ENCODE results near the gene GATAD1. TPM values are rescaled to one million over a fixed set of nuclear protein-coding genes. Genes with fewer than 3 reads are reported as not detected.
"Not testable (repeated sequence)": the region's sequence is repeated elsewhere in the genome, so short reads cannot be mapped to it uniquely, and the experiment has no call there.

Gene GATAD1
- total RNA-seq, 1 donor from 2014 or later: 24.8 TPM

- no peak for DNase-seq (ENCODE audit: extremely low read depth, low read depth, low spot score)
Observed at GRCh38 chr7:92436612-92437445, 10.5 kb upstream of the GATAD1 start.

DNA sequence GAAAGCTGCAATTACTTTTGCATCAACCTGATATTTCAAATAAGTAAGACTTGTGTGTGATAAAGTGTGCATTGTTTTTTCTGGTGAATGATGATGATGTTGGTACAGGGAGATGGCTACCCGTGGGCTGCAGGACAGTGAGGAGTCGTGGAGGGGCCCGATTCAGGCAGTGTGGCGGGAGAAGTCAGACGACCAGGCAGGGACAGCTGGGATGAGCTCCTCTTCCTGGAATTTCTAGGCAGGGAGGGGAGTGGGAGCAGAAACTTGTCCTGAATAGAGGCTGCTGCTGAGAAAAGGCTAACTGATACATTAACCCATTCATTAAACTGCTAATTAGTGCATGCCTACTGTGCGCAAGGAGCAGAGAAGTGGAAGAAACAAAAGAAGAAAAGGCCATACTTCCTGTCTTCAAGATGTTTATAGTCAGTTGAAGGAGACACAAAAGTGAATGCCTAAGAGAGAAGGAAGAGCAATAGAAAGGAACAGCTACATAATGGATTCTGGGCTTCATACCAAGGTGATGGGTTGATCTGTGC is 9.3 kb upstream of the GATAD1 start:
- no peak for DNase-seq (ENCODE audit: extremely low read depth, low read depth, low spot score)

GRCh38 chr7:92442720-92443119 is 4.6 kb upstream of the GATAD1 start:
- DNase-seq (ENCODE audit: extremely low read depth, low read depth, low spot score): not testable (repeated sequence)

DNA sequence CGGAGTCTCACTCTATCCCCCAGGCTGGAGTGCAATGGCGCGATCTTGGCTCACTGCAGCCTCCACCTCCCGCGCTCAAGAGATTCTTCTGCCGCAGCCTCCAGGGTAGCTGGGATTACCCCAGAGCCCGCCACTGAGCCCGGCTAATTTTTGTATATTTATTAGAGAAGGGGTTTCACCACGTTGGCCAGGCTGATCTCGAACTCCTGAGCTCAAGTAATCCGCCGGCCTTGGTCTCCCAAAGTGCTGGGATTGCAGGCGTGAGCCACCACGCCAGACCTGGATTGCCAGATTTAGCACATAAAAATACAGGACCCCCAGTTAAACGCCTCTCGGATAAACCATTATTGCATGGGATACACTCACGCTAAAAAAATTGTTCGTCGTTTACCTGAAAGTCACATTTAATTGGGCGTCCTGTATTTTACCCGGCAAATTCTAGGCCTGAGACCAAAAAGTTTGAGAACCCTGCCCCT is 375 bp upstream of the GATAD1 start:
- peak; percentile 66 for DNase-seq (ENCODE audit: extremely low read depth, low read depth, low spot score)

DNA sequence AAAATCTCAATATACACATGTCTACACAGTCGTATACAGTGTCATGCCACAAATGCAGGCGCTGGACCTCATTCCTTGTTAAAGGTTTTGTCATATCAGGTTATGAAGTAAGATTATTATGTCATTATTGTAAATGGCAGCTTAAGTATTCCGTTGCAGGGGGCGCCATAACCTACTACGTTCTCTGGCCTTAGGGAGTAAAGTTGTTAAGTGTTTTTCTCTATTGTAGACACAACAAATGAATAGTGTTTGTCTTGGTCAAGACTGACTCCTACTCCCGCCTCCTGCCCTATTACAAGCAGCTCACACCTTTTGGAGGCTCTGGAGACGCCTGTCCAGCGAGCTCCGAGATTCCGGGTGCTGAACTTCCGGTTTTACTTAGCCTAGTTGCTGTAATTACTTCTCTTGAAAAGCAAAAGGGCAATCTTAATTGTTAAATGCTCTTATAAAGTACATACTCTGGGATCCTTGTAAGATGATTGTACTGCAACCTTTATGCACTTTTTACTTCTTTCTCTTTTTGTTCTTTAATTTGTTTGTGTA is 994 bp downstream of the GATAD1 start:
- DNase-seq (ENCODE audit: extremely low read depth, low read depth, low spot score): peak; percentile 37

GRCh38 chr7:92451645-92452044 is 4.4 kb downstream of the GATAD1 start:
- DNase-seq (ENCODE audit: extremely low read depth, low read depth, low spot score): no peak

DNA sequence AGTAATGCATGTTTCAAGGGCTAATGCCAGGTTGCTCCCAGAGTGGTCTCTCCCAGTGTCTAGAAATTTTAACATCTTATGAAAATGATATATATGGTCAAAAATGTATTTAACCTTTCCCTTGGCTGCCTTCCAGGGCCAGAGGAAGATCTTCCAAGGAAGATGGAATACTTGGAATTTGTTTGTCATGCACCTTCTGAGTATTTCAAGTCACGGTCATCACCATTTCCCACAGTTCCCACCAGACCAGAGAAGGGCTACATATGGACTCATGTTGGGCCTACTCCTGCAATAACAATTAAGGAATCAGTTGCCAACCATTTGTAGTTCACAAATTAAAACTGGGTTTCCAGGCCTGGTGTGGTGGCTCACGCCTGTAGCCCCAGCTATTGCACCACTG is 9.0 kb downstream of the GATAD1 start:
- no peak for DNase-seq (ENCODE audit: extremely low read depth, low read depth, low spot score)

GRCh38 chr7:92460109-92460508 is 12.8 kb downstream of the GATAD1 start:
- no peak for DNase-seq (ENCODE audit: extremely low read depth, low read depth, low spot score)

DNA sequence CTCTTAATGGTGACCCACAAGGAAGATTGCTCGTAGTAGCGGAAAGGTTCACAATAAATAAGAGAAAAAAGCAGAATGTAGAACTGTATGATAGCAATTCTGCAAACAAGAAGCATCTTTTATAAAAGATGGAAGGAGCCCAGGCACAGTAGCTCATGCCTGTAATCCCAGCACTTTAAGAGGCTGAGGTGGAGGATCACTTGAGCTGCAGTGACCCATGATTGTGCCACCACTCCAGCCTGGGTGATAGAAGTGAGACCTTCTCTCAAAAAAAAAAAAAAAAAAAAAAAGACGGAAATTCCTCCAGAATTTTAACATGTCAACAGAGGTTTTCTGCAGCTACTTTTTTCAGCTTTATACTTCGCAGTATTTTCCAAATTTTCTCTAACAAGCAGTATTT is 13.2 kb downstream of the GATAD1 start:
- DNase-seq (ENCODE audit: extremely low read depth, low read depth, low spot score): no peak

GRCh38 chr7:92461027-92462003 is 14.0 kb downstream of the GATAD1 start:
- DNase-seq (ENCODE audit: extremely low read depth, low read depth, low spot score): no peak

- no peak for DNase-seq (ENCODE audit: extremely low read depth, low read depth, low spot score)
Observed at GRCh38 chr7:92462560-92462959, 15.3 kb downstream of the GATAD1 start.

DNA sequence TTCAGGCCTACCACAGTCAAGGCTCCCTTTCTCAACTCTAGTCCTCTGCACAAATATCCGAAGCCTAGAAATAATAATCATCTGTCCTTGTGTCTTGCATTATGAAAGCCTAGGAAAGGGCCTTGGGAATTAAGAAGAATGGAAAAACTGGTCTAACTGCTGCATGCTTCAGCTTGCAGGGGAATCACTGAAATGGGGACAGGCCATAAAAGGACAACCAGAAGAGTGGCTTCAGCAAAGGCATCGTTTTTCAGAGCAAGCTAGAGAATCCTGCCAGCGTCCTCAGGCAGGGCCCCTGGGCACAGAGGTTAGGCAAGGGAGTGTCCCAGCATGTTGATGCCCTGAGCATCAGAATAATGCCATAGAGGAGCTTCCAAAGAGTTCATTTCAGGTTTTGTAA is 17.2 kb downstream of the GATAD1 start:
- DNase-seq (ENCODE audit: extremely low read depth, low read depth, low spot score): no peak

GRCh38 chr7:92466682-92467081 is 19.4 kb downstream of the GATAD1 start:
- DNase-seq (ENCODE audit: extremely low read depth, low read depth, low spot score): no peak

GRCh38 chr7:92468589-92468988 is 21.3 kb downstream of the GATAD1 start:
- not testable (repeated sequence) for DNase-seq (ENCODE audit: extremely low read depth, low read depth, low spot score)

DNA sequence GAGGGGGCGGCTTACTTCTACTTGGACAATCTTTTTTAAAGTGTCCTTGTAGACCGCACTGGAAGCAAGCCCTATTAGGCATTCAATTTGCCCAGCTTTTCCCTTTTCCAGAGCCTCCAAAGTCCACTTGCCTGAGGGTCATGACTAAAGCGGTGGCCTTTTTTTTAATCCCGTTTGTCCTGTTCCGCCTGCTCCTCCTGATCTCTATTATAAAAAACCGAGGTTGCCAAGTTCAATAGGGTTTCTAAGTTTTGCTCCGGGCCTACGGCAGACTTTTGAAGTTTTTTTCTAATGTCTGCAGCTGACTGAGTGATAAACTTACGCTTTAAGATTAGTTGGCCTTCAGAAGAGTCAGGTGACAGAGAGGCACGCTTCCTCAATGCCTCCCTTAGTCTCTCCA is 26.7 kb downstream of the GATAD1 start:
- DNase-seq (ENCODE audit: extremely low read depth, low read depth, low spot score): not testable (repeated sequence)

GRCh38 chr7:92475261-92475770 is 28.0 kb downstream of the GATAD1 start:
- DNase-seq (ENCODE audit: extremely low read depth, low read depth, low spot score): not testable (repeated sequence)

- not testable (repeated sequence) for DNase-seq (ENCODE audit: extremely low read depth, low read depth, low spot score)
Observed at GRCh38 chr7:92475851-92476590, 28.7 kb downstream of the GATAD1 start.

DNA sequence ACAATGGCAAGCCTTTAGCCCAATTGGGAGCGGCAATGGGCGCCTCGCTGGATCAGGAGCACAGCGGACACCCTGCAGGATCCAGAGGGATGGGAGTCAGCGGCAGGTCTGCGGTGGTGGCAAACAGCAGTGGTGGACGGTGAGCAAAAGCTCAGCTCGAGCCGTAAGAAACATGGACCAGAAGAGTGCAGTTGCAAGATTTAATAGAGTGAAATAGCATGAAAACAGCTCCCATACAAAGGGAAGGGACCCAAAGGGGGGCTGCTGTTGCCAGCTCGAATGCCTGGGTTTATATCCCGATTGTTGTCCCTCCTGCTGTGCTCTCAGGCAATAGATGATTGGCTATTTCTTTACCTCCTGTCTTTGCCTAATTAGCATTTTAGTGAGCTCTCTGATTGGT is 30.4 kb downstream of the GATAD1 start, which contains the start of gene ERVW-1:
TSS of gene ERVW-1 (minus strand) at position 266 of the 400 bp plus-strand sequence. CDS start 7,565 bp downstream, outside the sequence.
- not testable (repeated sequence) for DNase-seq (ENCODE audit: extremely low read depth, low read depth, low spot score)

- no peak for DNase-seq (ENCODE audit: extremely low read depth, low read depth, low spot score)
Observed at GRCh38 chr7:92478095-92478494, 30.8 kb downstream of the GATAD1 start.

- no peak for DNase-seq (ENCODE audit: extremely low read depth, low read depth, low spot score)
Observed at GRCh38 chr7:92478711-92479110, 31.4 kb downstream of the GATAD1 start.
